K562 (cell line): ENCODE measurements around the gene RNASEH2A. TPM values are rescaled to one million over a fixed set of nuclear protein-coding genes. Genes with fewer than 3 reads are reported as not detected.

Source experiments
- CLOCK ChIP-seq: fragments of 250-450 bp; sonication (Bioruptor Pico); IDR thresholded peaks from 2 replicates; pipeline ENCODE4 v1.4.0; 2020; ENCODE audit warnings: mild to moderate bottlenecking, moderate library complexity, borderline replicate concordance
- HSF4 ChIP-seq: fragments of 250-450 bp; sonication (Bioruptor Pico); IDR thresholded peaks from 2 replicates; pipeline ENCODE4 v2.1.2; 2022; ENCODE audit warnings: mild to moderate bottlenecking, moderate library complexity, borderline replicate concordance
- KDM4B ChIP-seq, 2 experiments: fragments of 450-650 bp in 1 of 2; sonication (generic) in 1 of 2; IDR thresholded peaks; 2 replicates each; pipeline ENCODE4 v1.6.1; 2016 to 2017; ENCODE audit warnings: borderline replicate concordance in 2 of 2, antibody characterized with exemption in 1 of 2, low read depth in 1 of 2, mild to moderate bottlenecking in 1 of 2
- KLF6 ChIP-seq: fragments of 250-450 bp; sonication (Bioruptor Pico); IDR thresholded peaks from 2 replicates; pipeline ENCODE4 v1.4.0; 2020; ENCODE audit warnings: mild to moderate bottlenecking, moderate library complexity, borderline replicate concordance
- MIER1 ChIP-seq: fragments of 450-650 bp; IDR thresholded peaks from 2 replicates; pipeline ENCODE4 v1.6.1; 2016; ENCODE audit warnings: antibody characterized with exemption, mild to moderate bottlenecking, low read depth
- NFE2L1 ChIP-seq: fragments of 450-650 bp; IDR thresholded peaks from 2 replicates; pipeline ENCODE4 v1.6.1; 2016; ENCODE audit warnings: missing genetic modification characterization, low read depth, mild to moderate bottlenecking, missing compliant biosample characterization, moderate library complexity, borderline replicate concordance
- NONO ChIP-seq, 2 experiments: fragments of 200-400 bp in 1 of 2; fragments of 450-650 bp in 1 of 2; formaldehyde crosslinking in 1 of 2; IDR thresholded peaks; 2 replicates each; pipeline ENCODE4 v1.6.1; 2017; ENCODE audit warnings: low read depth in 2 of 2, mild to moderate bottlenecking in 2 of 2, moderate library complexity in 2 of 2, low read length in 1 of 2
- RAD51 ChIP-seq: fragments of 450-650 bp; IDR thresholded peaks from 2 replicates; pipeline ENCODE4 v1.7.1; 2016; ENCODE audit warnings: low read depth, mild to moderate bottlenecking, borderline replicate concordance
- SNIP1 ChIP-seq: fragments of 450-650 bp; IDR thresholded peaks from 2 replicates; pipeline ENCODE4 v1.7.1; 2017; ENCODE audit warnings: low read depth, mild to moderate bottlenecking
- SRSF7 ChIP-seq: fragments of 200-400 bp; formaldehyde crosslinking; optimal IDR thresholded peaks from 2 replicates; pipeline ENCODE3; 2017; ENCODE audit warnings: mild to moderate bottlenecking, low read depth, low read length
- STAG1 ChIP-seq: sonication (generic); formaldehyde crosslinking; IDR thresholded peaks from 2 replicates; pipeline ENCODE4 v1.5.0; 2020; ENCODE audit warnings: missing genetic modification reagents, borderline replicate concordance
- YBX1 ChIP-seq: fragments of 450-650 bp; IDR thresholded peaks from 2 replicates; pipeline ENCODE4 v1.7.1; 2016; ENCODE audit warnings: mild to moderate bottlenecking
- ZBTB17 ChIP-seq: fragments of 450-650 bp; formaldehyde crosslinking; IDR thresholded peaks from 2 replicates; pipeline ENCODE4 v1.4.0; 2020; ENCODE audit warnings: mild to moderate bottlenecking
- ZNF518B ChIP-seq: fragments of 250-450 bp; sonication (Bioruptor Pico); IDR thresholded peaks from 2 replicates; pipeline ENCODE4 v1.5.0; 2021; ENCODE audit warnings: mild to moderate bottlenecking, moderate library complexity
- ZNF609 ChIP-seq: sonication (generic); formaldehyde crosslinking; IDR thresholded peaks from 2 replicates; pipeline ENCODE4 v1.8.1; 2023; ENCODE audit warnings: missing genetic modification reagents, mild to moderate bottlenecking, borderline replicate concordance
- polyA plus RNA-seq, 8 experiments: library from polyadenylated mRNA; depleted of rRNA in 4 of 8; stranded (reverse) in 5 of 8; unstranded in 3 of 8; fragments of >200 nt; fragmentation: Nextera tagmentation in 2 of 8; fragmentation: Illumina TruSeq in 1 of 8; extraction: Ambion mirVana in 2 of 8; extraction: Trizol in 1 of 8; gene quantifications; 2 replicates each; pipeline versions ENCODE4 v1.2.1 to v1.2.3, GENCODE V29; 2011 to 2014; ENCODE audit warnings: inconsistent platforms in 1 of 8, missing spikeins in 1 of 8
- total RNA-seq, 7 experiments: library from RNA; depleted of rRNA in 6 of 7; stranded (reverse); fragments of >200 nt in 6 of 7; fragmentation: Illumina TruSeq in 2 of 7; extraction: Trizol in 2 of 7; gene quantifications; 2 replicates each; pipeline versions ENCODE4 v1.2.1 to v1.2.3, GENCODE V29; 2011 to 2021; ENCODE audit warnings: low replicate concordance in 1 of 7

RNASEH2A gene
- total and polyA plus RNA-seq, 9 of the 15 experiments (the other 6 are each of a cell fraction or from before 2014, with no cell fraction given) = 22.3 to 78.0 (median 61.7) TPM

GRCh38 chr19:12777217-12778016 is 29.0 kb upstream of the RNASEH2A start (continued):
- TF ChIP-seq ZNF518B (no peak), ZBTB17 (CRISPR knock-in tag) (no peak), KLF6 (CRISPR knock-in tag) (no peak), ZNF609 (CRISPR knock-in tag) (no peak), YBX1 (no peak), KDM4B (IDR thresholded peaks at IDR 0.05; ENCODE audit: borderline replicate concordance in 2 of 2, low read depth in 1 of 2) (0 out of 4 replicates have a peak, but pooled peaks of 1 of the 2 experiments have one; percentile 31), NONO (IDR thresholded peaks at IDR 0.05; ENCODE audit: low read depth in 2 of 2, low read length in 1 of 2) (no peak), SNIP1 (no peak), SRSF7 (no peak), CLOCK (CRISPR knock-in tag) (no peak), NFE2L1 (tag) (no peak), RAD51 (no peak), HSF4 (CRISPR knock-in tag) (no peak), MIER1 (no peak), STAG1 (CRISPR knock-in tag) (peak; percentile 65; the same call in 1 of the 2 replicates)
